Endothelial cell of umbilical vein (primary cell): Measurements from ENCODE around the gene TESMIN.

Experiments used
- EZH2 ChIP-seq: IDR thresholded peaks from 2 replicates; pipeline ENCODE4 v1.6.1; 2012; ENCODE audit warnings: borderline replicate concordance, low read depth, mild to moderate bottlenecking, moderate library complexity, low read length, inconsistent platforms; ENCODE audit not compliant: severe bottlenecking
- JUN ChIP-seq: IDR thresholded peaks from 2 replicates; pipeline ENCODE4 v1.6.1; 2011; ENCODE audit warnings: borderline replicate concordance, low read depth; ENCODE audit not compliant: insufficient read length, insufficient read depth
- POLR2A ChIP-seq: IDR thresholded peaks from 2 replicates; pipeline ENCODE4 v1.6.1; 2012; ENCODE audit warnings: low read depth, mild to moderate bottlenecking, control low read depth, low read length
- POLR2AphosphoS5 ChIP-seq: IDR thresholded peaks from 2 replicates; pipeline ENCODE4 v1.6.1; 2012; ENCODE audit warnings: low read depth, mild to moderate bottlenecking, control low read depth, low read length, moderate library complexity; ENCODE audit not compliant: insufficient read depth
- TF ChIP-seq, protein P1 (sequence below): IDR thresholded peaks from 2 replicates; pipeline ENCODE4 v1.6.1; 2011; ENCODE audit not compliant: insufficient read depth, insufficient read length
- TF ChIP-seq, protein P2 (sequence below), 2 donors: IDR thresholded peaks; 1 replicate in 1 of 2; 2 replicates in 1 of 2; pipeline ENCODE4 v1.5.1; 2011; ENCODE audit warnings: low read length in 2 of 2, mild to moderate bottlenecking in 2 of 2, moderate library complexity in 2 of 2, control low read depth in 1 of 2, inconsistent platforms in 1 of 2, low read depth in 1 of 2; ENCODE audit not compliant: insufficient read depth in 1 of 2; ENCODE audit errors: extremely low read depth in 1 of 2

DNA sequence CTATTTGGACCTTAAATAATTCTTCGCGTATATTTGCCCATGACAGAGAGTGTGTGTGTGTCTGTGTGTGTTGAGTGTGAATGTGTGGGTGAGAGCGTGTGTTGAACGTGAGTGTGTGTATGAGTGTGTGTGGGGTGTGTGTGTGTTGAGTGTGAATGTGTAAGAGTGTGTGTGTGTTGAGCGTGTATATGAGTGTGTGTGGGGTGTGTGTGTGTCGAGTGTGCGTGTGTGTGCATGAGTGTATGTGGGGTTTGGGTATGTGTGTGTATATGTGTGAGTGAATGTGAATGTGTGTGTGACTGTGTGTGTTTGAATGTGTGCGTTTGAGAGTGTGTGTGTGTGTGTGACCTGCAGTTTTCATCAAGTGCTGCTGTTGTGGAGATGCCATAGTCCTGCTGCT is 40.2 kb downstream of the TESMIN start:
- TF ChIP-seq EZH2, result no peak
- TF ChIP-seq, protein P1, sequence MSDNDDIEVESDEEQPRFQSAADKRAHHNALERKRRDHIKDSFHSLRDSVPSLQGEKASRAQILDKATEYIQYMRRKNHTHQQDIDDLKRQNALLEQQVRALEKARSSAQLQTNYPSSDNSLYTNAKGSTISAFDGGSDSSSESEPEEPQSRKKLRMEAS, result no peak
- TF ChIP-seq, protein P2, sequence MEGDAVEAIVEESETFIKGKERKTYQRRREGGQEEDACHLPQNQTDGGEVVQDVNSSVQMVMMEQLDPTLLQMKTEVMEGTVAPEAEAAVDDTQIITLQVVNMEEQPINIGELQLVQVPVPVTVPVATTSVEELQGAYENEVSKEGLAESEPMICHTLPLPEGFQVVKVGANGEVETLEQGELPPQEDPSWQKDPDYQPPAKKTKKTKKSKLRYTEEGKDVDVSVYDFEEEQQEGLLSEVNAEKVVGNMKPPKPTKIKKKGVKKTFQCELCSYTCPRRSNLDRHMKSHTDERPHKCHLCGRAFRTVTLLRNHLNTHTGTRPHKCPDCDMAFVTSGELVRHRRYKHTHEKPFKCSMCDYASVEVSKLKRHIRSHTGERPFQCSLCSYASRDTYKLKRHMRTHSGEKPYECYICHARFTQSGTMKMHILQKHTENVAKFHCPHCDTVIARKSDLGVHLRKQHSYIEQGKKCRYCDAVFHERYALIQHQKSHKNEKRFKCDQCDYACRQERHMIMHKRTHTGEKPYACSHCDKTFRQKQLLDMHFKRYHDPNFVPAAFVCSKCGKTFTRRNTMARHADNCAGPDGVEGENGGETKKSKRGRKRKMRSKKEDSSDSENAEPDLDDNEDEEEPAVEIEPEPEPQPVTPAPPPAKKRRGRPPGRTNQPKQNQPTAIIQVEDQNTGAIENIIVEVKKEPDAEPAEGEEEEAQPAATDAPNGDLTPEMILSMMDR (IDR thresholded peaks at IDR 0.05; ENCODE audit: extremely low read depth in 1 of 2, insufficient read depth in 1 of 2, low read depth in 1 of 2, low read length in 2 of 2), result no peak
- TF ChIP-seq POLR2A, result no peak
- no peak for TF ChIP-seq JUN
- TF ChIP-seq POLR2AphosphoS5, result no peak
